ENCODE measurements around the gene GK2. TPM values are rescaled to one million over a fixed set of nuclear protein-coding genes. Genes with fewer than 3 reads are reported as not detected.

The GK2 gene
- polyA plus RNA-seq, 1 donor = not detected

Other genes starting within 250 kb of the GK2 start
- gene NAA11, start 82.2 kb downstream of the GK2 start, polyA plus RNA-seq = 0.09 TPM

Data from large intestine (tissue), 1 donor.